Activated gamma-delta T cell (primary cell): ENCODE results near the gene MUC22.
"Not testable (repeated sequence)": the region's sequence is repeated elsewhere in the genome, so short reads cannot be mapped to it uniquely, and the experiment has no call there.

Source experiments
- DNase-seq: peaks from one replicate; lab custom pipeline; 2025; lab: John Stamatoyannopoulos, UW

The MUC22 gene

DNA sequence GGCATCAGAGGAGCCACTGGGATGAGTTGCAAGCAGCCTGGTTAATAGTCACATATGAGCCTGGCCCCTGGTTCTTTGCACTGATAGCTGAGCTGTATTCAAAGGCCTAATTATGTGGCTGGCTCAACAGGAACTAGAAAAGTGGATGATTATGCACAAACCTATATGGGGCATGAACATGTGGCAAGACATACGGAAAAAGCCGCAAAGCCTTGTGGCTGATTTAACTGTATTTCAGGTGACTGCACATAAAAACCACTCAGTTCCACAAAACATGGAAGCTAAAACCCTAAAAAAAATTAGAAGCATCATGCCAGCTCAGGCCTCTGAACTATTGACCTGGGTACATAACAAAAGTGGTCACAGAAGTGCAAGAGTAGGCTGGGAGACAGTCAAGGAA is 13.0 kb upstream of the MUC22 start:
- no peak for DNase-seq

DNA sequence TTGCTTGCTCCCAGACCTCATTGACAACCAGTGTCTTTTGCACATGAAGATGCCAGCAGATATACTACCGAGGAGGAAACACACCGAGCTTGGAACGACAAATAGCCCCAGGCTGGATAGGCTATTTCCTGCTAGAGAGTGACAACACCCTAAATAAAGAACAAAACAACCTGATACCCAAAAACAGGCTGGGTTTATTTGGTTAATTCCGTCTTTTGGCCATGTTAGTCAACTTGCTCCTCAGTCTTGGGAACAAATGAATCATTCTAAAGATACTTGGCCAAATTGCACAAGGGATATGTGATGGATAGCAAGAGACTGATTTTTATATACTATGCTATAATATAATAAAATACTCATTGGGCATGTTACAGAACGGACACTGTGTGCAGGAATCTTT is 11.5 kb upstream of the MUC22 start:
- no peak for DNase-seq

DNA sequence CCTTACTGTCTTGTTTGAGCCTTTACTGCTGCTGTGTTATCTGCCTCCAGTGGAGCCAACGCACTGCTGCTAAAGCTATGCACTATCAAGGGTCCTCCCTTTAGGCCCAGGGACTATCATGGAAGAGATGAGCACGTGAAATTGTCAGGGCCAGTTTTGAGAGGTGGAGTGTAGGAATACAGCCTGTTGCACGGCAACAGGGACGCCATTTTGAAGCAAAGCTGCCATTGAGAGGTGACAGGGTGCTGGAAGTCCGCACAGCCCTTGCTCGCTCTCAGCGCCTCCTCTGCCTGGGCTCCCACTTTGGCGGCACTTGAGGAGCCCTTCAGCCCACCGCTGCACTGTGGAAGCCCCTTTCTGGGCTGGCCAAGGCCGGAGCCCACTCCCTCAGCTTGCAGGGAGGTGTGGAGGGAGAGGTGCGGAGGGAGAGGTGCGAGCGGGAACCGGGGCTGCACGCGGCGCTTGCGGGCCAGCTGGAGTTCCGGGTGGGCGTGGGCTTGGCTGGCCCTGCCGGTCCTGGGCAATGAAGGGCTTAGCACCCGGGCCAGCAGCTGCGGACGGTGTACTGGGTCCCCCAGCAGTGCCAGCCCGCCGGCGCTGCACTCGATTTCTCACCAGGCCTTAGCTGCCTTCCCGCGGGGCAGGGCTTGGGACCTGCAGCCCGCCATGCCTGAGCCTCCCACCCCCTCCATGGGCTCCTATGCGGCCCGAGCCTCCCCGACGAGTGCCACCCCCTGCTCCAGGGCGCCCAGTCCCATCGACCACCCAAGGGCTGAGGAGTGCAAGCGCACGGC is 10.0 kb upstream of the MUC22 start:
- not testable (repeated sequence) for DNase-seq

DNA sequence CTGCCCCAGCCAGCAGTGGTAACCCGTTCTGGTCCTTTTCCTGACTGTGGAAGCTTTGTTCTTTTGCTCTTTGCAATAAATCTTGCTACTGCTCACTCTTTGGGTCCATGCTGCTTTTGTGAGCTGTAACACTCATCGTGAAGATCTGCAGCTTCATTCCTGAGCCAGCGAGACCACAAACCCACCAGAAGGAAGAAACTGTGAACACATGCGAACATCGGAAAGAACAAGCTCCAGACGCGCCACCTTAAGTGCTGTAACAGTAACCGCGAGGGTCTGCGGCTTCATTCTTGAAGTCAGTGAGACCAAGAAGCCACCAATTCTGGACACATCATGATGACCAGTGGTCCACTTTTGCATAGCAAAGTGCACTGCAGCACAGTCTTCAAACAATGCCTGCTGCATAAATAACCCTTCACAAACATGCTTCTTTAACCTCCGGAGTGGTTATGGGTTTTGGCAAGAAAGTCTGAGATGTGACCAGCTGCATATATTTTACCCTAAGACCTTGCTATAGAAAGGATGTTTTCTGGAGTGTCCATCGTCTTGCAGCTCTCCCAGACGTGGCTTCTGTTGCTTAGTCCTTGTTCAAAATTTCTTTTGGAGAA is 8.9 kb upstream of the MUC22 start:
- no peak for DNase-seq

DNA sequence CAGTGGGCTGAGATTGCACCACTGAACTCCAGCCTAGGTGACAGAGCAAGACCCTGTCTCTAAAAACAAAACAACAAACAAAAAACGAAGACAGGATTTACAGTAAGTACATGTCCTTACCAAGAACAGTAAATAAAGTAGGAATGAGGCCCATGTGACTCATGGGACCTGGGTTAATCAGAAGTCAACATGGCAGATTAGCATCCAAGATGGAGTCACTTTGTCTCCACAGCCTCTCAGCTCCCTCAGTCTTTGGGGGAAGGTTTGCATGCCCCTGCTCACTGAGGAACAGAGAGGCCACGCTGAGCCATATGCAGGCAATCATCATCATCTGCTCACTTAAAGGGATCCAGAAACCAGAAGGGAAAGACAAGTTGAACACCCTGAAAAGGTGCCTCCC is 7.8 kb upstream of the MUC22 start:
- DNase-seq: no peak

DNA sequence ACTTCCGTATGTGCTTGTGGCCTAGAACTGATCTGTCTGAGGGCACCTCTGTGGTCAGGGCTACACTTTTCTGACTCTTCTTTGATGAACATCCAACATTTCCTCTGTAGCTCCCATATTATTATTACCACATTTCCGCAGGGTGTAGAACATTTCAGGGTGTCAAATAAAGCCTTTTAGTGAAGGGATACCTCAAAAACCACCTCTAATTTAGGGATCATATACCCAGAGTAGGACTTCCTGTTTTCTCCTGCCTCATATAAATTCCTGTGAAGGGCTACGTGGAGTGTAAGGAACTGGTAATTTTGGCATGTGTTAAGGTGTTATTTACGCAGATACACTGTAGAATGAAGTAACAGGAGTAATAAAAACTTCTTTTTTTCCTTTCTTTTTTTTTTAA is 5.5 kb upstream of the MUC22 start:
- no peak for DNase-seq

DNA sequence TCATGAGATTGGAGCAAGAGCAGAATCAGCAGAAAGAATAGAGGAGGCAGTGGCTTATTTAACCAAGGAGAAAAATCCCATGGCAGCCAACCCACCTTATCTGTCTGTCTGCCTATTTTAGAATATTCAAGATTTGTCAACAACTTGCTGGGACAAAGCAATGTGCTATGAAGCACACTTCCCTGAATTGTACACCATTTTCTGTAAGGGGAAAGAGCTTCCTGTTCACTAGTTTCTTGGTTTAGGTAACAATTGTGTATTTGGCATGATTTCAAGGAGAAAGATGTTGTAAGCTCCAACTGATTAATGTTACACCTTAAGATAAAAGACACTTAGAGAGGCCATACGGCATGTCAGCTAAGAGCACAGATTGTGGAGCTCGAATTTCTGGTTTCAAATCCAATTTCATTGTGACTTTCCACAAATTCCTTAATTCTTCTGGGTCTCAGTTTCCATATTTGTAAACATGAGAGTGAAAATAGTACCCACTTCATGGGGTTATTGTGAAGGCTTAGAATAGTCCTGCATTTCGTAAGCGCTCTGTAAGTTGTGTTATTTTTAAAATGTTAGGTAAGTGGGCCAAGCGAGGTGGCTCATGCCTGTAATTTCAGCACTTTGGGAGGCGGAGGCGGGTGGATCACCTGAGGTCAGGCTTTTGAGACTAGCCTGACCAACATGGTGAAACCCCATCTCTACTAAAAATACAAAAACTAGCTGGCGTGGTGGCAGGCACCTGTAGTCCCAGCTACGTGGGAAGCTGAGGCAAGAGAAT is 4.8 kb upstream of the MUC22 start:
- DNase-seq: no peak

DNA sequence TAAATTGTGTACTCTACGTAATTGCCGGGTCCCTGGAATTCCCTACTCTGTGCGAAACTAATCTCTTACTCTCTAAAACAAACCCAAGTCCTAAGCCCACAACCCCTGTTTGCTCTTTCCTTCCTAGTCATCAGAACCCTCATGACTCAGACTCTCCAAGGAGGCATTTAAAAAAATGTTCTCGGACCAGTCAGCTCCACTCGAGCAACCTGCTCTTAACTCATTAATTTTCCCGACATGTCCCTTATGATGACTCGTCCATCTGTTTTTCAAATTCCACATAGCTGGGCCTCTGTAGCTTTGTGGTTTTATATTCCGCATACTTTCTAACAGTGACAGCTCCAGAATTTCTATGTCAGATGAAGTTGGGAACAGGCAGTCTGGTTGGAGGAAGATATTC is 2.6 kb upstream of the MUC22 start:
- no peak for DNase-seq

DNA sequence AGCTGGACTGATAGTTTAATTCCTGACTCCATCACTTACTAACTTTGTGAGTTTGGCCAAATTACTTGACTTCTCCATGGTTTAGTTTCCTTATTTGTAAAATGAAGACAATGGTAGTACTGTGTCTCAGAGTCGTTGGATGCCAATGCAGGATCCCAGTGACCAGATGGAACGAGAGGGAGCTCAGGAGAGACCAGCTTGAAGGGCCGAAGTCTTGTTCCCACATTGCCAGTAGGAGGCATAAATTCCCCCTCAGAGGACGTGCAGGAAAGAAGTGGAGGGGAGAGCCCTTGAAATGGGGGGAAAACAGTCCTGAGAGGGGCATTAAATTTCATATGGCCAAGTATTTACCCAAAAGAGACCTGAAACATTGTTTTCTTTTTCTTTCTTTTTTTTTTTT is 2.1 kb upstream of the MUC22 start:
- DNase-seq: no peak

DNA sequence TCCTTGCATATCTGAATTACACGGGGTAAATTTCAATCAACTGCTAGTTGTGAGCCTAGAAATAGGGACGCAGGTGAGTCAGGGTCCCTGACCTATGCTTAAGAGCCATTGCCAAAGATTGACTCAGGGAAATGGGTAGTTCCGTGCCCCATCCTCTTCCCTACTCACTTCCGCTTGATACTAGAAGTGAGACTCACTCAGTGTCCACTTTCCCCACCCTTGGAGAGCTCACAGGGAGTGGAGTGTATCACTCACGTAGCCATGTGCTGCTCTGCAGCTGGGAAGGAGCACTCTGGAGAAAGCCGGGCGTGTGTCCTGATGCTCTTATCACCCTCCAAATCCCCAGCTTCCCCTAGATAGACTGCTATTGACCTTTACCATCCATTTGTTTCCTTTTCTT is 543 bp upstream of the MUC22 start:
- DNase-seq: no peak

DNA sequence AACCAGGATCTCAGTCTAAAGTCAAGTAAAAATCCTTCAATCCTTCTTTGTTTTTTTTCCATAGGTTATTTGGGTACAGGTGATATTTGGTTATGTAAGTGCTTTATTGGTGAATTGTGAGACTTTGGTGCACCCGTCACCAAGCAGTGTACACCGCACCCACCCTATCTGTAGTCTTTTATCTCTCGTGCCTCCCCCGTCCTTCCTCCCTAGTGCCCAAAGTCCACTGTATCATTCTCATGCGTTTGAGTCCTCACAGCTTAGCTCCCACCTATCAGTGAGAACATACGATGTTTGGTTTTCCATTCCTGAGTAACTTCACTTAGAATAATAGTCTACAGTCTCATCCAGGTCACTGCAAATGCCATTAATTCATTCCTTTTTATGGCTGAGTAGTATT is 879 bp downstream of the MUC22 start:
- no peak for DNase-seq

DNA sequence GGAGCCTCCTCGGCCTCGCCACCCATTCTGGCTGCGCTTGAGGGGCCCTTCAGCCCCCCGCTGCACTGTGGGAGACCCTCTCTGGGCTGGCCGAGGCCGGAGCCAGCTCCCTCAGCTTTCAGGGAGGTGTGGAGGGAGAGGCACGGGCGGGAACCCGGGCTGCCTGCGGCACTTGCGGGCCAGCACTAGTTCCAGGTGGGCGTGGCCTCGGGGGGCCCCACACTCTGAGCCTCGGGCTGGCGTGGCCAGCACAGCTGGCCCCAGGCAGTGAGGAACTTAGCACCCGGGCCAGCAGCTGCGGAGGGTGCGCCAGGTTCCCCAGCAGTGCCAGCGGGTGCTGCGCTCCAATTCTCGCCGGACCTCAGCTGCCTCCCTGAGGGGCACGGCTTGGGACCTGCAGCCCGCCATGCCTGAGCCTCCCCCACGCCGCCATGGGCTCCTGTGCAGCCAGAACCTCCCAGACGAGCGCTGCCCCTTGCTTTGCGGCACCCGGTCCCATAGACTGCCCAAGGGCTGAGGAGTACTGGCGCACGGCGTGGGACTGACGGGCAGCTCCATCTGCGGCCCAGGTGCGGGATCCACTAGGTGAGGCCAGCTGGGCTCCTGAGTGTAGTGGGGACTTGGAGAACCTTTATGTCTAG is 6.5 kb downstream of the MUC22 start:
- DNase-seq: no peak

DNA sequence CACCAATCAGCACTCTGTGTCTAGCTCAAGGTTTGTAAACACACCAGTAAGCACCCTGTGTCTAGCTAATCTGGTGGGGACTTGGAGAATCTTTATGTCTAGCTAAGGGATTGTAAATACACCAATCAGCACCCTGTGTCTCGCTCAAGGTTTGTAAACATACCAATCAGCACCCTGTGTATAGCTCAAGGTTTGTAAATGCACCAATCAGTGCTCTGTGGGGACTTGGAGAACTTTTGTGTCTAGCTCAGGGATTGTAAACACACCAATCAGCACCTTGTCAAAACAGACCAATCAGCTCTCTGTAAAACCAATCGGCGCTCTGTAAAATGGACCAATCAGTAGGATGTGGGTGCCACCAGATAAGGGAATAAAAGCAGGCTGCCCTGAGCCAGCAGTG is 7.2 kb downstream of the MUC22 start:
- not testable (repeated sequence) for DNase-seq

DNA sequence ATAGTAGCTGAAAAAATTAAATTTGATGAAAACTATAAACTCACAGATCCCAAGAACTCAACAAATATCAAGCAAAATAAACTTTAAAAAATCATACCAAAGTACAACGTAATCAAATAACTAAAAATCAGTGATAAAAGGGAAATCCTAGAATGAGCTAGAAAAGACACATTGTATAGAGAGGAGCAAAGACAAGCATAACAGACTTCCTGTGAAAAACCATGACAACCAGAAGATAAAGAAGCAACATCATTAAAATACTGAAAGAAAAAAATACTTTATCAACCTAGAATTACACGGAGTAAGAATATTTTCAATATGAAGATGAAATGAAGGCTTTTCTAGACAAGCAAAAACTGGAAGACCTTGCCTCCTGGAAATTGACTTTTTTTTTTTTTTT is 9.8 kb downstream of the MUC22 start:
- DNase-seq: no peak

DNA sequence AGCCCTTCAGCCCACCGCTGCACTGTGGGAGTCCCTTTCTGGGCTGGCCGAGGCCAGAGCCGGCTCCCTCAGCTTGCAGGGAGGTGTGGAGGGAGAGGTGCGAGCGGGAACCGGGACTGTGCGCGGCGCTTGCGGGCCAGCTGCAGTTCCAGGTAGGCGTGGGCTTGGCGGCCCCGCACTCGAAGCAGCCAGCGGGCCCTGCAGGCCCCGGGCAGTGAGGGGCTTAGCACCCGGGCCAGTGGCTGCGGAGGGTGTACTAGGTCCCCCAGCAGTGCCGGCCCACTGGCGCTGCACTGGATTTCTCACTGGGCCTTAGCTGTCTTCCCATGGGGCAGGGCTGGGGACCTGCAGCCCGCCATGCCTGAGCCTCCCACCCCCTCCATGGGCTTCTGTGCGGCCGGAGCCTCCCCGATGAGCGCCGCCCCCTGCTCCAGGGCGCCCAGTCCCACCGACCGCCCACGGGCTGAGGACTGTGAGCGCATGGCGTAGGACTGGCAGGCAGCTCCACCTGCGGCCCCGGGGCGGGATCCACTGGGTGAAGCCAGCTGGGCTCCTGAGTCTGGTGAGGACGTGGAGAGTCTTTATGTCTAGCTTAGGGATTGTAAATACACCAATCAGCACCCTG is 10.5 kb downstream of the MUC22 start:
- DNase-seq: not testable (repeated sequence)

DNA sequence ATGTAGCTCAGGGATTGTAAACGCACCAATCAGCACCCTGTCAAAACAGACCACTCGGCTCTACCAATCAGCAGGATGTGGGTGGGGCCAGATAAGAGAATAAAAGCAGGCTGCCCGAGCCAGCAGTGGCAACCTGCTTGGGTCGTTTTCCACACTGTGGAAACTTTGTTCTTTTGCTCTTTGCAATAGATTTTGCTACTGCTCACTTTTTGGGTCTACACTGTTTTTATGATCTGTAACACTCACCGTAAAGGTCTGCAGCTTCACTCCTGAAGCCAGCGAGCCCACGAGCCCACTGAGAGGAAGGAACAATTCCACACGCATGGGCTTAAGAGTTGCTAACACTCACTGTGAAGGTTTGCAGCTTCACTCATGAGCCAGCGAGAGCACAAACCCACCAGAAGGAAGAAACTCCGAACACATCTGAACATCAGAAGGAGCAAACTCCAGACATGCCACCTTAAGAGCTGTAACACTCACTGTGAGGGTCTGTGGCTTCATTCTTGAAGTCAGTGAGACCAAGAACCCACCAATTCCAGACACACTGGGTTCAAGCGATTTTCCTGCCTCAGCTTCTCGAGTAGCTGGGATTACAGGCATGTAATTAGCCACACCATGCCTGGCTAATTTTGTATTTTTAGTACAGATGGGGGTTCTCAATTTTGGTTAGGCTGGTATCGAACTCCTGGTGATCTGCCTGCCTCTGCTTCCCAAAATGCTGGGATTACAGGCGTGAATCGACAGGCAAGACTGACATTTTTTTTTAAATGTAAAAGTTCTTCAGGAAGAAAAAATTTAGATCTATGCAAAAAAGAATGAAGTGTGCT is 11.6 kb downstream of the MUC22 start:
- not testable (repeated sequence) for DNase-seq

DNA sequence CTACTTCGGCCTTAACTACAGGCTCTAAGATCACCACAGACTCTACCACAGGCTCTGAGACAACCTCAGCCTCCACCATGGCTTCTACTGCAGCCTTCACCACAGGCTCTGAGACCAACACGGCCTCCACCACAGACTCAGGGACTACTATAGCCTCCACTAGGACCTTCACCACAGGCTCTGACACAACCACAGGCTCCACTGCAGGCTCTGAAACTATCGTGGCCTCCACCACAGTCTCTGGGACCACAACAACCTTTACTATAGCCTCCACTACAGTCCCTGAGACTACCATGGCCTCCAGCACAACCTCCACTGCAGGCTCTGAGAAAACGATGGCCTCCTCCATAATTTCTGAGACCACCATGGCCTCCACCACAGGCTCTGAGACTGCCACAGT is 15.3 kb downstream of the MUC22 start:
- DNase-seq: no peak

DNA sequence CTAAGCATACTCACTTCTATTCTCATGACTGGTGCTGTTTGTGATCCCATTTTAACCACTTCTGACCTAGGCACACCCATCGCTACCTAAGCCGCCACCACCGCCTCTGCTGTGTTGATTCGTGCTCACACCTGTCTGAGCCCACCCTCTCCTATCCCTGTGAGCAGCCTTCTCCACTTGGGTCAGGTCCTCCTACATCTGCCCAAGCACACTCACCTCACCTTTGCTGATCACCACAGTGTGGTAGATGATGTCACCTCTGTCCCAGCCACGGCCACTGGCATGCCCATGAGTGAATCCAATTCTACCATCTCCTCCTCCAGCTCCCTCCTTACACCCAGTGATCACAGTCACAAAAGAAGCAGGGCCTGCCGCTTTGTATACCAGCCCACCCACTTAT is 20.8 kb downstream of the MUC22 start:
- no peak for DNase-seq

DNA sequence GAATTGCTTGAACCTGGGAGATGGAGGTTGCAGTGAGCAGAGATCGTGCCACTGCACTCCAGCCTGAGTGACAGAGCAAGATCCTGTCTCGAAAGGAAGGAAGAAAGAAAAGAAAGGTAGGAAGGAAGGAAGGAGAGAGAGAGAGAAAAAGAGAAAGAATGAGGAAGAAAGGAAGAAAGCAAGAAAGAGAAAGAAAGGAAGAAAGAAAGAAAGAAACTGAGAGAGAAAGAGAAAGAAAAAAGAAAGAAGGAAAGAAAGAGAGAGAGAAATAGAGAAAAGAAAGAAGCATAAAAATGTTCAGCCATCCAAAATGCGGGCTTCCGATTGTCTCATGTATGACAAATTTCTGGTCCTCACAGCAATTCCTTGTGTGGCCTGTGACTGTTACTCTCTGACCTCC is 22.8 kb downstream of the MUC22 start:
- DNase-seq: no peak

DNA sequence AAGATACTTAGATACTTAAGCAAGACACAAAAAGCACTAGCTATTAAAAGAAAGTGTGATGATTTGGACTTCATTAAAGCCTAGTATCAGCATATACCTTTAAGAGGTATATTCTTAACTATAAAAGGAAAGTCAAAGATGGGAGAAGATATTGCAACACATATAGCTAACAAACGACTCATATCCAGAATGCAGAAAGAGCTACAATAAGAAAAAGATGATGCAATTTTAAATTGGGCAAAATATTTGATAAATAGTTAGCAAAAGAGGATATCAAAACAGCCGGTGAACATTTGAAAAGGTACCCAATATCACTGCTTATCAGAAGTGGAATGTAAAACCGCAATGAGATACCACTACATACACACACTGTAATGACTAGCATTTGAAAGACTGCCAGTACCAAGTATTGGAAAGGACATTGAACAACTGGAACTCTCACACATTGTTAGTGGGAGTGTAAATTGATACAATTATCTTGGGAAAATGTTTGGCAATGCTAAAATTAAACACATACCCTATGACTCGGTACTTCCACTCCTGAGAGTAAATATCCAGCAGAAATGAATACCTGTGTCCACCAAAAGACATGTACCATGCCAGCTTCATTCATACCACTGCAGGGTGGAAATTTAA is 25.7 kb downstream of the MUC22 start:
- DNase-seq: no peak

DNA sequence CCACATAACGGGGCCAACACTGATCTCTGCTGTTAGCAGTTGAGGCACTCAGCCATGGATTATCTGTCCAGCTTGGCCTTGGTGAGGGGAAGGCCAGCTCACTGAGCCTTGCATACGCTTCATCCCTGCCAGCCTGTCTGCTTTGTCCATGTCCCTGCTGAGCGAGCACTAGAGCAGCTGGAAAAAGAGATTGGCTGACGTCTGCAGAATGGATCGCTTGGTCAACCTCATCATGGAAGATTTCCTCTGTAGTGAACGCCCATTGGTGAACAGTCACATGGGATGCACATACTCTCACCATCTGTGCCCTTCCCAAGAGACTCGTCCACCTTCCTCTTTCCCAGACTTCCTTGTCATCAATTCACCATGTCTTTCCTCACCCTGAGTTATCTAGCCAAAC is 26.9 kb downstream of the MUC22 start:
- DNase-seq: no peak
